ENCODE results near the gene PTTG1IP. TPM values are rescaled to one million over a fixed set of nuclear protein-coding genes. Genes with fewer than 3 reads are reported as not detected.

The PTTG1IP gene
- total RNA-seq, 2 experiments from 2014 or later = 38.9 to 58.1 TPM

DNA sequence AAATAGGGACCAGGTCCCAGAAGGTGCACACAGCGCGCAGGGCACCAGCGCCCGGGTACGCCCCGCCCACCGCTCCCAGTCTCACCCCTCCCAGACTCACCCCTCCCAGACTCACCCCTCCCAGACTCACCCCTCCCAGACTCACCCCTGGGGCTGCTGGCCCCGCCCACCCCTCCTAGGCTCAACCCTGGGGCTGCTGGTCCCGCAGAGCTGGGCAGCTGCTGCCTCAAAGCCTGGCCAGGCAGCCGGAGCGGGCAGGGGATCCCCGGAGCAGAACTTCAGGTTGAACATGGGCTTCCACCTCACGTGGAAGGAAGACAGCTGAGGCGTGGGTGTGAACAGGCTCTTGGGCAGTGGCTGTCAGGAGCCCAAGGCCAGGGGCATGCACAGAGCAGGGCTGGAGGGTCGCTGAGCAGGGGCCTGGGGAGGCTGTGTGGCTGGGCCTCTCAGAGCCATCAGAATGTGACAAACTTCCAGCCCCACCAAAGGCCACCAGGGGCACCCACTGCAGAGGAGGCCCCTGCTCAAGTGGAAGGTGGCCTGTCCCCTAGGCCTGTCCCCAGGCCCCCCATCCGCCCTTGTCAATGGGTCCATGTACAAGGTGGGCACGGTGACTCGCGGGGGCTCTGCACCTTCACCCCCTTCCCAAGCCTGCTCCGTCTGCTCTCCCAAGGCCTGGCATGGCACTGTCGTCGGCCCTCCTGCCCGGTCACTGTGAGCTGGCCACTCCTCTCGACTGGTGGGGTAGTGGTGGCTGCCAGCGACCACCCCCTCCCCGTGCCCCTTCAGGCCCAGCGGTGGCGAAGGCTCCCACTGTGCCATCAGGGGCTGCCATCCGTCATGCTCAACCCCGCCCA lies 35.2 kb downstream of the PTTG1IP start:
- no peak overlapping the region for H3K27ac ChIP-seq (ENCODE audit: low read depth, low read length, poor library complexity, severe bottlenecking)
- H3K79me2 ChIP-seq (ENCODE audit: insufficient read depth, low read depth, low read length) = no peaks in the 10 kb centered on the region
- no TSS peak for BruUV-seq (replicated peaks)
- no peaks in the 10 kb centered on the region for H3K4me1 ChIP-seq (ENCODE audit: insufficient read depth, low read length, poor library complexity, severe bottlenecking)
- H2AFZ ChIP-seq (ENCODE audit: low read length) = no peak overlapping the region
- ChIA-PET POLR2A (no interaction called here), CTCF (ENCODE audit: unreplicated experiment) (no interaction called here)
- H3K36me3 ChIP-seq (ENCODE audit: insufficient read depth, low read length) = no peaks in the 10 kb centered on the region
- intact Hi-C loops (cut with micrococcal nuclease; ENCODE audit: unreplicated experiment) = no loop called here
- no peak overlapping the region for H3K4me2 ChIP-seq (ENCODE audit: low read length)
- DNase-seq (ENCODE audit: low spot score) = no peak
- no peaks in the 10 kb centered on the region for H3K9me3 ChIP-seq (ENCODE audit: low read length)
- H4K20me1 ChIP-seq (ENCODE audit: insufficient read depth, low read length) = no peaks in the 10 kb centered on the region
- H3K9me2 ChIP-seq (ENCODE audit: insufficient read depth, low read length) = no peaks in the 10 kb centered on the region
- no peak overlapping the region for H3K4me3 ChIP-seq (ENCODE audit: low read depth, low read length, poor library complexity, severe bottlenecking)
- TF ChIP-seq, protein P1, sequence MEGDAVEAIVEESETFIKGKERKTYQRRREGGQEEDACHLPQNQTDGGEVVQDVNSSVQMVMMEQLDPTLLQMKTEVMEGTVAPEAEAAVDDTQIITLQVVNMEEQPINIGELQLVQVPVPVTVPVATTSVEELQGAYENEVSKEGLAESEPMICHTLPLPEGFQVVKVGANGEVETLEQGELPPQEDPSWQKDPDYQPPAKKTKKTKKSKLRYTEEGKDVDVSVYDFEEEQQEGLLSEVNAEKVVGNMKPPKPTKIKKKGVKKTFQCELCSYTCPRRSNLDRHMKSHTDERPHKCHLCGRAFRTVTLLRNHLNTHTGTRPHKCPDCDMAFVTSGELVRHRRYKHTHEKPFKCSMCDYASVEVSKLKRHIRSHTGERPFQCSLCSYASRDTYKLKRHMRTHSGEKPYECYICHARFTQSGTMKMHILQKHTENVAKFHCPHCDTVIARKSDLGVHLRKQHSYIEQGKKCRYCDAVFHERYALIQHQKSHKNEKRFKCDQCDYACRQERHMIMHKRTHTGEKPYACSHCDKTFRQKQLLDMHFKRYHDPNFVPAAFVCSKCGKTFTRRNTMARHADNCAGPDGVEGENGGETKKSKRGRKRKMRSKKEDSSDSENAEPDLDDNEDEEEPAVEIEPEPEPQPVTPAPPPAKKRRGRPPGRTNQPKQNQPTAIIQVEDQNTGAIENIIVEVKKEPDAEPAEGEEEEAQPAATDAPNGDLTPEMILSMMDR (conservative IDR thresholded peaks at IDR 0.05; ENCODE audit: low read length) = no peak
- no peak for TF ChIP-seq EZH2phosphoT487 (IDR thresholded peaks at IDR 0.05; ENCODE audit: borderline replicate concordance, low read depth, low read length)

DNA sequence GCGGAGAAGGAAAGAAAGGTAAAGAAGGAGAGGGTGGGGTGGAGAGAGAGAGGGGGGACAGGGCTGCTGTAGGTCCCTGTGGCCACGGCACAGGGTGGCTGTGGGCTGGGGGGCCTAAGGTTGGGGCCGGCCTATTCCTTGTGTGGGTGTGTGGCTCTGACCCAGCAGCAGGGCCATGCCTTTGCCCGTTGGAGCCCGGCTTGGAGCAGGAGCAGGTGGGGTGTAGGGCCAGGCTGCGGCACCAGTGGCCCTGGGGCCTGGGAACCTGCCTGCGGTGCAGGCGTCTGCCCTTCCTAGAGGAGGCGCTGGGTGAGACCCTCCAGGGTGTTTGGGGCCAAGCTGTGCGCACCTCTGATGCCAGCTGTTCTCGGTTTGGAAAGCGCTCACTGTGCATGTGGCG lies 36.0 kb downstream of the PTTG1IP start:
- POLR2A ChIA-PET = no interaction called here
- no peaks in the 10 kb centered on the region for H3K9me2 ChIP-seq (ENCODE audit: insufficient read depth, low read length)
- H3K4me3 ChIP-seq (ENCODE audit: low read depth, low read length, poor library complexity, severe bottlenecking) = no peak overlapping the region
- CTCF ChIA-PET (ENCODE audit: unreplicated experiment) = no interaction called here
- no peak overlapping the region for H3K4me2 ChIP-seq (ENCODE audit: low read length)
- intact Hi-C loops (cut with micrococcal nuclease; ENCODE audit: unreplicated experiment) = no loop called here
- H3K36me3 ChIP-seq (ENCODE audit: insufficient read depth, low read length) = no peaks in the 10 kb centered on the region
- no peak overlapping the region for H2AFZ ChIP-seq (ENCODE audit: low read length)
- H3K9me3 ChIP-seq (ENCODE audit: low read length) = no peaks in the 10 kb centered on the region
- no TSS peak for BruUV-seq (replicated peaks)
- H3K27ac ChIP-seq (ENCODE audit: low read depth, low read length, poor library complexity, severe bottlenecking) = no peak overlapping the region
- no peaks in the 10 kb centered on the region for H4K20me1 ChIP-seq (ENCODE audit: insufficient read depth, low read length)
- no peaks in the 10 kb centered on the region for H3K79me2 ChIP-seq (ENCODE audit: insufficient read depth, low read depth, low read length)
- TF ChIP-seq EZH2phosphoT487 (IDR thresholded peaks at IDR 0.05; ENCODE audit: borderline replicate concordance, low read depth, low read length) = no peak
- TF ChIP-seq, protein P1 (conservative IDR thresholded peaks at IDR 0.05; ENCODE audit: low read length) = no peak
- H3K4me1 ChIP-seq (ENCODE audit: insufficient read depth, low read length, poor library complexity, severe bottlenecking) = no peaks in the 10 kb centered on the region
- no peak for DNase-seq (ENCODE audit: low spot score)

All from OCI-LY7 (cell line).